Measurements from ENCODE around the gene DSN1. TPM values are rescaled to one million over a fixed set of nuclear protein-coding genes. Genes with fewer than 3 reads are reported as not detected.

DSN1 gene
- total RNA-seq, 6 donors from 2014 or later = 4.7 to 29.3 (median 7.8) TPM

DNA sequence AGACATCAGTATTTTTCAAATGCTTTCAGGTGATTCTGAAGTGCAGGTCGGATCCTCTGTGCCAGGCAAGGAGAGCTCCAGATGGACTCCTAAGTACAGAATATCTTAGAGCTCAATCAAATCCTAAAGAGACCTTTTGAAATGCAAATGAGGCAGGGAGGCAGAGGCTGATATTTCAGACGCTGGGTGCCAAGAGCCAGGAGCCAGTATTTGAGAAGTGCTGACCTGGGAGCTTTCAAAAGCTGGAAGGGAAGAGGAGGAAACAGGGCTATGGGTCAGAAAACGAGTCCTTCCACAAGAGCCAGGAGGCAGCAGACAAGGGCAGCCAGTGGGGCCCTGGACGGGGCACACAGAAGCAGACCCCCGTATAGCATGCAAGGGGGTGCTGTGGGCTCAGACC, 46.1 kb upstream of the DSN1 start:
- ATAC-seq (ENCODE audit: low FRiP score in 2 of 2) (no peak), DNase-seq (no peak)
- Histone ChIP-seq H3K4me3 (no peak overlapping the region), H3K27ac (peak overlapping the region in 3 of 4 donors; percentile 36 to 64 (median 60)), H3K4me1 (peaks cover 8 to 28% (median 20%) of the 10 kb centered on the region in 4 donors), H3K36me3 (peaks cover 3 to 24% (median 15%) of the 10 kb centered on the region in 4 donors), H3K27me3 (no peaks in the 10 kb centered on the region), H3K9me3 (no peaks in the 10 kb centered on the region)
- 50 to 61% methylated on average over 5 of the region's 5 CpGs for WGBS, 2 donors
- TF ChIP-seq POLR2AphosphoS5 (IDR thresholded peaks at IDR 0.05) (no peak), EP300 (IDR thresholded peaks at IDR 0.05) (no peak), POLR2A (IDR thresholded peaks at IDR 0.05) (no peak)
- TF ChIP-seq, protein P1, sequence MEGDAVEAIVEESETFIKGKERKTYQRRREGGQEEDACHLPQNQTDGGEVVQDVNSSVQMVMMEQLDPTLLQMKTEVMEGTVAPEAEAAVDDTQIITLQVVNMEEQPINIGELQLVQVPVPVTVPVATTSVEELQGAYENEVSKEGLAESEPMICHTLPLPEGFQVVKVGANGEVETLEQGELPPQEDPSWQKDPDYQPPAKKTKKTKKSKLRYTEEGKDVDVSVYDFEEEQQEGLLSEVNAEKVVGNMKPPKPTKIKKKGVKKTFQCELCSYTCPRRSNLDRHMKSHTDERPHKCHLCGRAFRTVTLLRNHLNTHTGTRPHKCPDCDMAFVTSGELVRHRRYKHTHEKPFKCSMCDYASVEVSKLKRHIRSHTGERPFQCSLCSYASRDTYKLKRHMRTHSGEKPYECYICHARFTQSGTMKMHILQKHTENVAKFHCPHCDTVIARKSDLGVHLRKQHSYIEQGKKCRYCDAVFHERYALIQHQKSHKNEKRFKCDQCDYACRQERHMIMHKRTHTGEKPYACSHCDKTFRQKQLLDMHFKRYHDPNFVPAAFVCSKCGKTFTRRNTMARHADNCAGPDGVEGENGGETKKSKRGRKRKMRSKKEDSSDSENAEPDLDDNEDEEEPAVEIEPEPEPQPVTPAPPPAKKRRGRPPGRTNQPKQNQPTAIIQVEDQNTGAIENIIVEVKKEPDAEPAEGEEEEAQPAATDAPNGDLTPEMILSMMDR (IDR thresholded peaks at IDR 0.05) = no peak

DNA sequence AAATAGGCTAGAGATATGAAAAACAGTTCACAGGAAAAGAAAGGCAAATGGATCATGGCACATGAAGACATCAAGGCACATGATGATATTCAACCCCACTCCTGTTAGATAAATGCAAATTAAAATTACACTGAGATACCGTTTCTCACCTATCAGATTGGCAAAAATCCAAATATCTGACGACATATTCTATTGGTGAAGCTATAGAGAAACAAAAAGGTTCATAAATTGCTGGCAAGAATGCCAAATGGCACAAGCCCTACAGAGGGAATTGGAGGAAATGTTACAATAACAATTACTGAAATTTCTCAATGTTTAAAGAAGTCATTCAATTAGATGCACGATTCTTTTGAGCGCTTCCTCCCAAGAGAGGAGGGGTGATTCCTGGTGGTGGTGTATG, 45.3 kb upstream of the DSN1 start:
- 42 to 52% methylated on average over 4 of the region's 4 CpGs for WGBS, 2 donors
- no peaks in the 10 kb centered on the region for H3K9me3 ChIP-seq
- peaks cover 3 to 26% (median 15%) of the 10 kb centered on the region in 4 donors for H3K36me3 ChIP-seq
- DNase-seq (no peak), ATAC-seq (ENCODE audit: low FRiP score in 2 of 2) (no peak)
- H3K4me1 ChIP-seq = peaks cover 11 to 29% (median 20%) of the 10 kb centered on the region in 4 donors
- no peaks in the 10 kb centered on the region for H3K27me3 ChIP-seq
- TF ChIP-seq, protein P1 (IDR thresholded peaks at IDR 0.05) = no peak
- no peak for TF ChIP-seq POLR2AphosphoS5 (IDR thresholded peaks at IDR 0.05)
- peak overlapping the region in 2 of 4 donors; percentile 60 to 64 for H3K27ac ChIP-seq
- no peak overlapping the region for H3K4me3 ChIP-seq

DNA sequence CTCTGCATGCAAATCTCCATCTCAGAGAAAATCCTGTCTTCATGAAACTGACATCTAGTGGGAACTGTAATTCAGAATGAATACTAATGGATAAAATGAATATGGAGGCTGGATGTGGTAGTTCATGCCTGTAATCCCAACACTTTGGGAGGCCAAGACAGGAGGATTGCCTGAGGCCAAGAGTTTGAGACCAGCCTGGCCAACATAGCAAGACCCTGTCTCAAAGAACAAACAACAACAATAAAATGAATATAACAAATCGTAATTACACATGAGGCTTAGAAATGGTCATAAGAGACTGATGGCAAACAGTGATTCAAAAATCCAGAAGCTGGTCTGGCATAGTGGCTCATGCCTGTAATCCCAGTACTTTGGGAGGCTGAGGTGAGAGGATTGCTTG, 44.6 kb upstream of the DSN1 start:
- DNase-seq (no peak), ATAC-seq (ENCODE audit: low FRiP score in 2 of 2) (no peak)
- H3K36me3 ChIP-seq = peaks cover 3 to 29% (median 15%) of the 10 kb centered on the region in 4 donors
- WGBS, 2 donors = 76 to 84% methylated on average over 1 of the region's 1 CpG
- no peaks in the 10 kb centered on the region for H3K9me3 ChIP-seq
- no peak overlapping the region for H3K4me3 ChIP-seq
- TF ChIP-seq POLR2AphosphoS5 (IDR thresholded peaks at IDR 0.05) (no peak), POLR2A (IDR thresholded peaks at IDR 0.05) (no peak), EP300 (IDR thresholded peaks at IDR 0.05) (no peak)
- TF ChIP-seq, protein P1 (IDR thresholded peaks at IDR 0.05) = no peak
- peaks cover 13 to 32% (median 20%) of the 10 kb centered on the region in 4 donors for H3K4me1 ChIP-seq
- H3K27ac ChIP-seq = peak overlapping the region in 1 of 4 donors; percentile 64
- no peaks in the 10 kb centered on the region for H3K27me3 ChIP-seq

DNA sequence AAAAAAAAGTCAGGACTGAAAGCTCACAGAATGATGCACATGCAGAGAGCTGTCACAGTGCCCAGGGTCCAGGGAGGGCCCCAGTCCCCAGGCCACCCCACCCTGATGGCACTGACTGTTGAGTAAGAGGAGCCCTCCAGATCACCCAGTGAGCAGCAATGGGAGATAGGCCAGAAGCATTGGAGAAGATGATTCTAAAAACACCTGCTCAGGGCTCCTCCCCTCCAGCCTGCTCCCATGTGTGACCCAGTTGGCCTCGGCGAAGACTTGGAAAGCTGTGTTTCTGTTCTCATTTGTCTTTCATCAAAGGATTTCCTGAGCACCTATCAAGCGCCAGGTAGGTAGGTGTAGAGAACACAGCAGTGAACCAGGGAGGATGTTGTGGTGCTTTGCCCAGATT, 43.9 kb upstream of the DSN1 start:
- peaks cover 13 to 28% (median 17%) of the 10 kb centered on the region in 4 donors for H3K4me1 ChIP-seq
- no peak overlapping the region for H3K4me3 ChIP-seq
- H3K36me3 ChIP-seq = peaks cover 3 to 32% (median 17%) of the 10 kb centered on the region in 4 donors
- no peaks in the 10 kb centered on the region for H3K27me3 ChIP-seq
- WGBS, 2 donors = 95 to 96% methylated on average over 3 of the region's 3 CpGs
- H3K27ac ChIP-seq = no peak overlapping the region
- ATAC-seq (ENCODE audit: low FRiP score in 2 of 2) (no peak), DNase-seq (no peak)
- no peaks in the 10 kb centered on the region for H3K9me3 ChIP-seq
- TF ChIP-seq POLR2A (IDR thresholded peaks at IDR 0.05) (no peak), EP300 (IDR thresholded peaks at IDR 0.05) (no peak), POLR2AphosphoS5 (IDR thresholded peaks at IDR 0.05) (no peak)
- TF ChIP-seq, protein P1 (IDR thresholded peaks at IDR 0.05) = no peak

DNA sequence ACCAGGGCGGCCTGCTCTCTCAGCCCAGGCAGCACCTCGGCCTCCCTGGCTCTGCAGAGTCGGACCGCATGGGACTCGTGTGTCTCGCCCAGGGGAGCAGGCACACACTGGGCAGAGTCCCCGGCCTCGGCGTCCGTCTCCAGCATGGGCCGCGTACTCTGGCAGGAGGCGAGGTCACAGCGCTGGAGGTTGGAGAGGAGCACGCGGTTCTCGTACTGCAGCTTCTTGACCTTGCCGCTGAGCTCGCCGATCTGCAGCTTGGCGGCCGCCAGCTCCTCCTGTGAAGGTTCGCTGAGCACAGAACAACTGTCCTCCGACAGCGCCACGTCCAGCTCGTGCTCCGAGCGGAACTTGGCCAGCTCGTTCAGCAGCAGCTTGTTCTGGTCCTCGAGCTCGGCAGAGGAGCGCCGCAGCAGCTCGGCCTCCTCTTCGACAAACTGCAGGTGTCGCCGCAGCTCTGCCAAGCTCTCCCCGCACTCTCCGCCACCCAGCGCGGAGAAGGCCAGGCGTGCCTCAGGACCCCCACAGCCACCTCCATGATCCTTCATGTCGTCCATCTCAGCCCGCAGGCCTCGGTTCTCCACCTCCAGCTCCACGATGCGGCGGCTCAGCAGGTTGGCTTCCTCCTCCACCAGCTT, 42.0 kb upstream of the DSN1 start:
- peaks cover 13 to 23% (median 15%) of the 10 kb centered on the region in 4 donors for H3K4me1 ChIP-seq
- DNase-seq = peak in 1 of 2 donors; percentile 79
- WGBS, 2 donors = 91 to 98% methylated on average over 36 to 42 of the region's 49 CpGs
- H3K27me3 ChIP-seq = no peaks in the 10 kb centered on the region
- no peak overlapping the region for H3K4me3 ChIP-seq
- ATAC-seq (ENCODE audit: low FRiP score in 2 of 2) = peak in 1 of 2 donors; percentile 45
- no peaks in the 10 kb centered on the region for H3K9me3 ChIP-seq
- TF ChIP-seq POLR2AphosphoS5 (IDR thresholded peaks at IDR 0.05) (no peak), POLR2A (IDR thresholded peaks at IDR 0.05) (no peak)
- peaks cover 3 to 51% (median 20%) of the 10 kb centered on the region in 4 donors for H3K36me3 ChIP-seq
- no peak overlapping the region for H3K27ac ChIP-seq
